DND-41 (cell line): Measurements from ENCODE around the gene CERS6.

ENCODE experiments used
- ATAC-seq: fragments of 200-7000 bp; cut with Tn5 transposase; 3 replicates; pipeline ENCODE4 v1.9.1; 2021; ENCODE audit warnings: low read depth; ENCODE audit not compliant: insufficient read depth
- DNase-seq: peaks from one replicate; pipeline ENCODE4 v3.0.0-alpha.2; 2020
- H2AFZ ChIP-seq: 2 replicates; pipeline ENCODE4 v1.6.0; 2012; ENCODE audit warnings: low read depth, low read length
- H3K27ac ChIP-seq: 2 replicates; pipeline ENCODE4 v1.5.1; 2012; ENCODE audit warnings: low read length, inconsistent platforms
- H3K27me3 ChIP-seq: fragments of 200-600 bp; sonication (generic); 2 replicates; pipeline ENCODE4 v1.6.0; 2012; ENCODE audit warnings: low read length, mild to moderate bottlenecking, inconsistent platforms; ENCODE audit not compliant: insufficient read depth, poor library complexity
- H3K36me3 ChIP-seq: 2 replicates; pipeline ENCODE4 v1.5.1; 2012; ENCODE audit warnings: low read length, inconsistent platforms; ENCODE audit not compliant: insufficient read depth
- H3K4me1 ChIP-seq: 2 replicates; pipeline ENCODE4 v1.5.1; 2012; ENCODE audit warnings: mild to moderate bottlenecking, low read length; ENCODE audit not compliant: insufficient read depth
- H3K4me2 ChIP-seq: 2 replicates; pipeline ENCODE4 v1.6.0; 2012; ENCODE audit warnings: mild to moderate bottlenecking, moderate library complexity, low read length, inconsistent platforms; ENCODE audit not compliant: insufficient read depth
- H3K4me3 ChIP-seq, 2 experiments: fragments of 200-600 bp in 1 of 2; shearing (Covaris generic) in 1 of 2; 2 replicates each; pipeline ENCODE4 v1.5.1; 2012 to 2016; ENCODE audit warnings: inconsistent platforms in 2 of 2, low read length in 2 of 2, mild to moderate bottlenecking in 2 of 2, low read depth in 1 of 2, moderate library complexity in 1 of 2
- H3K79me2 ChIP-seq: 2 replicates; pipeline ENCODE4 v1.6.0; 2012; ENCODE audit warnings: low read length, inconsistent platforms; ENCODE audit not compliant: insufficient read depth
- H3K9ac ChIP-seq: 2 replicates; pipeline ENCODE4 v1.6.0; 2012; ENCODE audit warnings: low read depth, mild to moderate bottlenecking, inconsistent platforms, low read length, moderate library complexity
- H3K9me3 ChIP-seq: 2 replicates; pipeline ENCODE4 v1.5.1; 2012; ENCODE audit warnings: low read length, moderate library complexity, mild to moderate bottlenecking, inconsistent platforms; ENCODE audit not compliant: insufficient read depth, severe bottlenecking
- H4K20me1 ChIP-seq: 2 replicates; pipeline ENCODE4 v1.6.0; 2012; ENCODE audit warnings: low read length; ENCODE audit not compliant: insufficient read depth
- EZH2 ChIP-seq: IDR thresholded peaks from 3 replicates; pipeline ENCODE4 v1.6.1; 2012; ENCODE audit warnings: borderline replicate concordance, low read depth, mild to moderate bottlenecking, moderate library complexity, low read length, inconsistent platforms; ENCODE audit not compliant: severe bottlenecking
- TF ChIP-seq, protein P1 (sequence below): IDR thresholded peaks from 2 replicates; pipeline ENCODE4 v1.5.1; 2012; ENCODE audit warnings: borderline replicate concordance, low read length, moderate library complexity, mild to moderate bottlenecking; ENCODE audit not compliant: poor library complexity, severe bottlenecking; ENCODE audit errors: extremely low read depth

The CERS6 gene

DNA sequence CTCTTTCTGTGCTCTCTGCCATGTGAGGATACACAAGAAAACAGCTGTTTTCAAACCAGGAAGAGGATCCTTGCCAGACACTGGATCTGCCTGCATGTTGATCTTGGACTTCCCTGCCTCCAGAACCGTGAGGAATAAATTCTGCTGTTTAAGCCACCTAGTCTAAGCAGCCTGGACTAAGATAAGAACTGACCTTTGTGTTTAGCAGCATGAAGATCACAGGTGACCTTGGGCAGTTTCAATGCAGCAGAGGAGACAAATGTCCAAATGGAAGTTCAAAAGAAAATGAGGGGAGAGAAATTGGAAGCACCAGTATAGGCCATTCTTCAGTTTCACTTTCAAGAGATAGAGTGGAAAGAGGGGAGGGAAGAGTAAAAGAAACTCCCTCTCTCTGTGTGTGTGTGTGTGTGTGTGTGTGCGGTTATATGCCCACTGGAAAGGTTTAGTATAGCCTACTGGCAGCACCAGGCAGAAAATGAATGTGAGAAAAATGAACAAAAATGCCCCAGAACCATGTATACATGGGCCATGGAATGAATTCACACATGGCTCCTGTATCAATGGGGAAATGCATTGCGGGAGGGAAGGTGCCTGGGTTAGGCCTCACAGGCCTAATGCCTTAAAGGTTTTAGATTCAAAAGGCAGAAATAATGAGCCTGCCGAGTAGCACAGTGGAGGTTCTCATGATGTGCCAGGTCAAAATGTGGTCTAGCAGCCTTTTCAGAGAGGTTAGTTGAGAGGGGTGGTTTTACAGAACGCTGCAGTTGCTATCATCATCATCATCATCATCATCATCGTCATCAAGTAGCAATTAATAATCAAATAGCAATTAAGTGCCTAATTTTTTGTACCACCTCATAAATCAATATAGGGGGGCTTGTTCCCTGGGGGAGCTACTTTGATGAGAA, 1.1 kb upstream of the CERS6 start:
- ATAC-seq (no peak), DNase-seq (no peak)
- H3K4me2 ChIP-seq = peak overlapping the region; percentile 88
- H3K4me1 ChIP-seq = peaks cover 39% of the 10 kb centered on the region
- H3K27ac ChIP-seq = no peak overlapping the region; the same call in none of the 2 replicates
- H2AFZ ChIP-seq = peak overlapping the region; percentile 86
- 0 out of 2 replicates have a peak, but pooled peaks cover 7% of the 10 kb centered on the region for H4K20me1 ChIP-seq
- peak overlapping the region in 1 of 2 experiments; percentile 78; a peak in 2 of 4 replicates for H3K4me3 ChIP-seq
- no peaks in the 10 kb centered on the region; the same call in 1 of the 2 replicates for H3K36me3 ChIP-seq
- H3K9ac ChIP-seq = peak overlapping the region; percentile 77
- no peaks in the 10 kb centered on the region for H3K27me3 ChIP-seq
- TF ChIP-seq, protein P1, sequence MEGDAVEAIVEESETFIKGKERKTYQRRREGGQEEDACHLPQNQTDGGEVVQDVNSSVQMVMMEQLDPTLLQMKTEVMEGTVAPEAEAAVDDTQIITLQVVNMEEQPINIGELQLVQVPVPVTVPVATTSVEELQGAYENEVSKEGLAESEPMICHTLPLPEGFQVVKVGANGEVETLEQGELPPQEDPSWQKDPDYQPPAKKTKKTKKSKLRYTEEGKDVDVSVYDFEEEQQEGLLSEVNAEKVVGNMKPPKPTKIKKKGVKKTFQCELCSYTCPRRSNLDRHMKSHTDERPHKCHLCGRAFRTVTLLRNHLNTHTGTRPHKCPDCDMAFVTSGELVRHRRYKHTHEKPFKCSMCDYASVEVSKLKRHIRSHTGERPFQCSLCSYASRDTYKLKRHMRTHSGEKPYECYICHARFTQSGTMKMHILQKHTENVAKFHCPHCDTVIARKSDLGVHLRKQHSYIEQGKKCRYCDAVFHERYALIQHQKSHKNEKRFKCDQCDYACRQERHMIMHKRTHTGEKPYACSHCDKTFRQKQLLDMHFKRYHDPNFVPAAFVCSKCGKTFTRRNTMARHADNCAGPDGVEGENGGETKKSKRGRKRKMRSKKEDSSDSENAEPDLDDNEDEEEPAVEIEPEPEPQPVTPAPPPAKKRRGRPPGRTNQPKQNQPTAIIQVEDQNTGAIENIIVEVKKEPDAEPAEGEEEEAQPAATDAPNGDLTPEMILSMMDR = no peak
- TF ChIP-seq EZH2 = no peak
- H3K79me2 ChIP-seq = peaks cover 36% of the 10 kb centered on the region
- no peaks in the 10 kb centered on the region for H3K9me3 ChIP-seq

DNA sequence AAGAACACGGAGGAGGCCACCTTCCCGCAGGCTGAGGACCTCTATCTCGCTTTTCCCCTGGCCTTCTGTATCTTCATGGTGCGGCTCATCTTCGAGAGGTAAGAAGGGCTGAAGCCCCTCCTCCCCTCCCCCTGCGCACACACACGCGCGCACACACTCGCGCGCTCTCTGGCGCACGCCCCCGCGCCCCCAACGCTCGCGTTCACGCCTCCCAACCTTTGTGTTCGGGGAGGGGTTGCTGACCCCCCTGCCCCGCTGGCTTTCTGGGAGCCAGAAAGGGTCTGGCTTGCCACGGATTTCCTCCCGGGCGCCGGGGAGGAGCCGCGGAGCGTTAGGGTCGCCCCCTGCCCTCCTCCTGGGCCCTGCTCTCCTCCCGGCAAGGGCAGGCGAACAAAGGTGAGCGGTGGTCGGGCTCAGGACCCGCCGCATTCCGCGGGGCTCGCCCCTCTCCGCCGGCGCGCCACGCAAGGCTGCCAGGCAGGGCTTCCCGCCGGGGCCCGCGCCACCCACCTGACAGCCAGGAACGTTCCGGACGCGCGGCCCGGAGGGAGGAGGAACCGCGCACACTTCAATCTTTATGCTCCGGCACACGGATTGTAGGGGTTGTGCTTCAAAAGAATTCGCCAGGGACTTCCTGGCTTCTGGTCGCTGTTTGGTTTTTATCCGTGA, 583 bp downstream of the CERS6 start:
- H3K9me3 ChIP-seq = no peaks in the 10 kb centered on the region
- no peaks in the 10 kb centered on the region; the same call in 1 of the 2 replicates for H3K36me3 ChIP-seq
- H3K4me1 ChIP-seq = peaks cover 39% of the 10 kb centered on the region
- H3K27me3 ChIP-seq = no peaks in the 10 kb centered on the region
- H3K27ac ChIP-seq = peak overlapping the region; percentile 69
- H3K4me2 ChIP-seq = peak overlapping the region; percentile 88
- ATAC-seq (peak; percentile 64), DNase-seq (peak; percentile 60)
- H2AFZ ChIP-seq = peak overlapping the region; percentile 86
- H3K79me2 ChIP-seq = peaks cover 48% of the 10 kb centered on the region
- peak overlapping the region; percentile 48 to 78 for H3K4me3 ChIP-seq
- no peak for TF ChIP-seq EZH2
- TF ChIP-seq, protein P1 = no peak
- peak overlapping the region; percentile 77 for H3K9ac ChIP-seq
- peaks cover 17% of the 10 kb centered on the region; the same call in 1 of the 2 replicates for H4K20me1 ChIP-seq

DNA sequence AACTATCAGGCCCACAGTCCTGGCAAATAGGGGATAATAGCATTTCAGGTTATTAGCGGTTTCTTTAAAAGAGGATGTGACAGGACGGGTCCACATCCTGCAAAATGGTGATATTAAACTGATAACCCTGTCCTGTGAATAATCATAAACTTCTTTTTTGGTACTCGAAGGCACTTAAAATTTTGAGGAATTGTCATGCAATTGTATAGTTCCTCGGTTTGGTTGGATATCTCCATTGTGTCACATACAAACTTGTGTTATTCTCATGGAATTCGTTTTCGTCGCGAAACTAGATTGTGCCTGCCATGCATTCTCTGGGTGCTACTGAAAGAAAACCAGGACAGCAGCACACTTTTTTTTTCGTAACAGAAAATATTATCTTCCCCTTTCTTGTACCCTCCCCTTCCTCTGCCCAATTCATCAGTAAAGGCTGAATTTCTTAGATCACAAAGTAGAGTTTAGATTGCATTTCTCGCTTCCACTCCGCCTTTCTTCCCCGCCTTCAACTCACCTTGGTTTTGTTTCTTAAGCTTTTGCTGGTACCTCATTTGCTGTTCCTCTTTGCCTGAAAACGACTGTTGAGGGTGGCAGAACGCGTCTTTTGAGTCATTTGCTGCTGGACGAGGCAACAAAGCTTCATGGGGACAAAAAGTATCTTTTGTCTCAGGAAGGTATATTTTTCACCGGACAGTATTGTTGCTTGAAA, 1.3 kb downstream of the CERS6 start:
- peaks cover 39% of the 10 kb centered on the region for H3K4me1 ChIP-seq
- no peaks in the 10 kb centered on the region for H3K9me3 ChIP-seq
- no peaks in the 10 kb centered on the region; the same call in 1 of the 2 replicates for H3K36me3 ChIP-seq
- peak overlapping the region; percentile 77 for H3K9ac ChIP-seq
- peaks cover 17% of the 10 kb centered on the region; the same call in 1 of the 2 replicates for H4K20me1 ChIP-seq
- peak overlapping the region; percentile 69 for H3K27ac ChIP-seq
- ATAC-seq = no peak
- DNase-seq = no peak
- H3K4me3 ChIP-seq = peak overlapping the region; percentile 48 to 78
- TF ChIP-seq EZH2 = no peak
- TF ChIP-seq, protein P1 = no peak
- H2AFZ ChIP-seq = peak overlapping the region; percentile 86
- no peaks in the 10 kb centered on the region for H3K27me3 ChIP-seq
- H3K4me2 ChIP-seq = peak overlapping the region; percentile 88
- H3K79me2 ChIP-seq = peaks cover 51% of the 10 kb centered on the region
